Endothelial cell of umbilical vein (primary cell): ENCODE data around the gene SPIB. TPM values are rescaled to one million over a fixed set of nuclear protein-coding genes. Genes with fewer than 3 reads are reported as not detected.

ENCODE experiments used
- BruUV-seq: library from RNA; stranded (reverse); fragments of 400-500 nt; replicated peaks from 2 replicates; lab custom pipeline; 2021; lab: Mats Ljungman, UMichigan
- CTCF ChIA-PET: fragments of 300-600, 350-600 bp; sonication (Branson Sonifier 250); formaldehyde crosslinking; loops from one replicate; lab custom pipeline; 2021; ENCODE audit warnings: antibody characterized with exemption, inconsistent platforms; lab: Charles Lee
- POLR2A ChIA-PET: fragments of 300-600, 350-600 bp; sonication (Branson Sonifier 250); formaldehyde crosslinking; loops from one replicate; lab custom pipeline; 2021; ENCODE audit warnings: antibody characterized with exemption, inconsistent platforms; lab: Charles Lee
- DNase-seq: peaks from one replicate; pipeline ENCODE4 v3.0.0-alpha.2; 2011; ENCODE audit warnings: low read depth, low spot score
- FAIRE-seq: peaks from 2 replicates; lab custom pipeline; 2011; peaks lifted over from hg19 to GRCh38; lab: Jason Lieb, UNC
- H2AFZ ChIP-seq: 2 replicates; pipeline ENCODE4 v1.6.0; 2012; ENCODE audit warnings: low read depth, low read length, control low read depth, inconsistent platforms
- H3K27ac ChIP-seq: 2 replicates; pipeline ENCODE4 v1.5.1; 2011; ENCODE audit warnings: low read depth, mild to moderate bottlenecking, control low read depth, low read length, moderate library complexity; ENCODE audit not compliant: insufficient read depth
- H3K27me3 ChIP-seq, 2 experiments: 2 replicates each; pipeline versions ENCODE4 v1.6.0 to v1.6.1; 2011; ENCODE audit warnings: low read length in 2 of 2, mixed read lengths in 1 of 2; ENCODE audit not compliant: control insufficient read depth in 2 of 2, insufficient read depth in 2 of 2
- H3K36me3 ChIP-seq, 2 experiments: 2 replicates in 1 of 2; 3 replicates in 1 of 2; pipeline ENCODE4 v1.5.1; 2011; ENCODE audit warnings: low read length in 2 of 2, mild to moderate bottlenecking in 1 of 2, moderate library complexity in 1 of 2; ENCODE audit not compliant: control insufficient read depth in 2 of 2, insufficient read depth in 2 of 2; ENCODE audit errors: extremely low read depth in 1 of 2
- H3K4me1 ChIP-seq: 3 replicates; pipeline ENCODE4 v1.5.1; 2011; ENCODE audit warnings: mild to moderate bottlenecking, low read length; ENCODE audit not compliant: control insufficient read depth, insufficient read depth; ENCODE audit errors: extremely low read depth
- H3K4me2 ChIP-seq: 2 replicates; pipeline ENCODE4 v1.6.1; 2011; ENCODE audit warnings: low read length, control low read depth, mixed read lengths; ENCODE audit not compliant: insufficient read depth
- H3K4me3 ChIP-seq, 3 experiments: fragments of 200-600 bp in 1 of 3; sonication (generic), shearing (Covaris generic) in 1 of 3; replicated peaks in 1 of 3; 2 replicates each; pipeline ENCODE4 v1.5.1; 2011 to 2016; ENCODE audit warnings: control low read depth in 3 of 3, low read length in 3 of 3, mild to moderate bottlenecking in 2 of 3, inconsistent platforms in 1 of 3, low read depth in 1 of 3, moderate library complexity in 1 of 3; ENCODE audit not compliant: insufficient read depth in 1 of 3
- H3K79me2 ChIP-seq: 2 replicates; pipeline ENCODE4 v1.6.0; 2012; ENCODE audit warnings: low read length, inconsistent platforms; ENCODE audit not compliant: control insufficient read depth, insufficient read depth
- H3K9ac ChIP-seq: replicated peaks from 2 replicates; pipeline ENCODE3; 2011; ENCODE audit warnings: low read length, control low read depth; ENCODE audit not compliant: insufficient read depth; ENCODE audit errors: extremely low read depth
- H3K9me1 ChIP-seq: replicated peaks from 3 replicates; pipeline ENCODE4 v1.6.0; 2011; ENCODE audit warnings: mild to moderate bottlenecking, low read length; ENCODE audit not compliant: control insufficient read depth, insufficient read depth; ENCODE audit errors: extremely low read depth
- H3K9me3 ChIP-seq: replicated peaks from 2 replicates; pipeline ENCODE4 v1.5.1; 2012; ENCODE audit warnings: low read length, inconsistent platforms; ENCODE audit not compliant: control insufficient read depth, insufficient read depth
- H4K20me1 ChIP-seq: replicated peaks from 2 replicates; pipeline ENCODE3; 2011; ENCODE audit warnings: mild to moderate bottlenecking, low read length; ENCODE audit not compliant: control insufficient read depth, insufficient read depth; ENCODE audit errors: extremely low read depth
- EZH2 ChIP-seq: IDR thresholded peaks from 2 replicates; pipeline ENCODE4 v1.6.1; 2012; ENCODE audit warnings: borderline replicate concordance, low read depth, mild to moderate bottlenecking, moderate library complexity, low read length, inconsistent platforms; ENCODE audit not compliant: severe bottlenecking
- FOS ChIP-seq: IDR thresholded peaks from 2 replicates; pipeline ENCODE4 v1.6.1; 2011; ENCODE audit warnings: mild to moderate bottlenecking, low read length, moderate library complexity, borderline replicate concordance; ENCODE audit not compliant: insufficient read depth
- GATA2 ChIP-seq: IDR thresholded peaks from 2 replicates; pipeline ENCODE4 v1.7.0; 2011; ENCODE audit warnings: low read depth, mild to moderate bottlenecking, moderate library complexity, mixed read lengths, low read length; ENCODE audit not compliant: insufficient read length, insufficient read depth
- JUN ChIP-seq: IDR thresholded peaks from 2 replicates; pipeline ENCODE4 v1.6.1; 2011; ENCODE audit warnings: borderline replicate concordance, low read depth; ENCODE audit not compliant: insufficient read length, insufficient read depth
- MYC ChIP-seq: IDR thresholded peaks from one replicate; pipeline ENCODE4 v1.6.1; 2011; ENCODE audit warnings: mild to moderate bottlenecking, low read depth, low read length
- POLR2A ChIP-seq: IDR thresholded peaks from 2 replicates; pipeline ENCODE4 v1.6.1; 2012; ENCODE audit warnings: low read depth, mild to moderate bottlenecking, control low read depth, low read length
- dilution Hi-C: fragments of 300-500 bp; cut with MboI; formaldehyde crosslinking; loops from one replicate; pipeline ENCODE4 v1.15.0; 2019; ENCODE audit warnings: low sequenced_read_pairs; ENCODE audit not compliant: extremely low pct_ligation_motif_present
- intact Hi-C: fragments of 100-400 bp; cut with micrococcal nuclease; formaldehyde crosslinking; loops from one replicate; pipeline ENCODE4 v1.10.0; 2022
- polyA plus RNA-seq, 4 experiments: library from polyadenylated mRNA; depleted of rRNA in 3 of 4; stranded (reverse) in 3 of 4; unstranded in 1 of 4; fragments of >200 nt; gene quantifications; 2 replicates each; pipeline versions ENCODE4 v1.2.1 to v1.2.3, GENCODE V29; 2011 to 2012; ENCODE audit warnings: missing spikeins in 1 of 4
- total RNA-seq: library from RNA; stranded (reverse); gene quantifications from 2 replicates; pipeline ENCODE4 v1.2.3, GENCODE V29; 2021
- TF ChIP-seq, protein P1 (sequence below), 2 donors: IDR thresholded peaks; 1 replicate in 1 of 2; 2 replicates in 1 of 2; pipeline ENCODE4 v1.5.1; 2011; ENCODE audit warnings: low read length in 2 of 2, mild to moderate bottlenecking in 2 of 2, moderate library complexity in 2 of 2, control low read depth in 1 of 2, inconsistent platforms in 1 of 2, low read depth in 1 of 2; ENCODE audit not compliant: insufficient read depth in 1 of 2; ENCODE audit errors: extremely low read depth in 1 of 2

Gene SPIB
- total and polyA plus RNA-seq, 2 donors (not counting 3 experiments of a cell fraction or from before 2014, with no cell fraction given): not detected

- FAIRE-seq (no peak), DNase-seq (no peak)
- H4K20me1 ChIP-seq: no peaks in the 10 kb centered on the region
- intact Hi-C loops (no loop called here), dilution Hi-C loops (no loop called here)
- H3K4me3 ChIP-seq: no peak overlapping the region
- H3K79me2 ChIP-seq: no peaks in the 10 kb centered on the region
- no peaks in the 10 kb centered on the region for H3K36me3 ChIP-seq
- TF ChIP-seq, protein P1, sequence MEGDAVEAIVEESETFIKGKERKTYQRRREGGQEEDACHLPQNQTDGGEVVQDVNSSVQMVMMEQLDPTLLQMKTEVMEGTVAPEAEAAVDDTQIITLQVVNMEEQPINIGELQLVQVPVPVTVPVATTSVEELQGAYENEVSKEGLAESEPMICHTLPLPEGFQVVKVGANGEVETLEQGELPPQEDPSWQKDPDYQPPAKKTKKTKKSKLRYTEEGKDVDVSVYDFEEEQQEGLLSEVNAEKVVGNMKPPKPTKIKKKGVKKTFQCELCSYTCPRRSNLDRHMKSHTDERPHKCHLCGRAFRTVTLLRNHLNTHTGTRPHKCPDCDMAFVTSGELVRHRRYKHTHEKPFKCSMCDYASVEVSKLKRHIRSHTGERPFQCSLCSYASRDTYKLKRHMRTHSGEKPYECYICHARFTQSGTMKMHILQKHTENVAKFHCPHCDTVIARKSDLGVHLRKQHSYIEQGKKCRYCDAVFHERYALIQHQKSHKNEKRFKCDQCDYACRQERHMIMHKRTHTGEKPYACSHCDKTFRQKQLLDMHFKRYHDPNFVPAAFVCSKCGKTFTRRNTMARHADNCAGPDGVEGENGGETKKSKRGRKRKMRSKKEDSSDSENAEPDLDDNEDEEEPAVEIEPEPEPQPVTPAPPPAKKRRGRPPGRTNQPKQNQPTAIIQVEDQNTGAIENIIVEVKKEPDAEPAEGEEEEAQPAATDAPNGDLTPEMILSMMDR (IDR thresholded peaks at IDR 0.05; ENCODE audit: extremely low read depth in 1 of 2, insufficient read depth in 1 of 2, low read depth in 1 of 2, low read length in 2 of 2): no peak
- TF ChIP-seq EZH2 (no peak), GATA2 (no peak), JUN (no peak), MYC (no peak), POLR2A (no peak)
- H2AFZ ChIP-seq: no peak overlapping the region
- H3K9me1 ChIP-seq: no peaks in the 10 kb centered on the region
- H3K27ac ChIP-seq: no peak overlapping the region
- no peaks in the 10 kb centered on the region for H3K4me1 ChIP-seq
- H3K9me3 ChIP-seq: no peaks in the 10 kb centered on the region
- no peak overlapping the region for H3K4me2 ChIP-seq
- BruUV-seq: no TSS peak
- no peaks in the 10 kb centered on the region for H3K27me3 ChIP-seq
- no peak overlapping the region for H3K9ac ChIP-seq
- ChIA-PET POLR2A (no interaction called here), CTCF (interaction anchor here (2.8 to 7.4 kb wide), 2 partner anchors 96 to 107 kb away, joined by 17 to 144 read pairs; no protein-coding TSS in a partner anchor)
These were observed 45.6 kb downstream of the SPIB start for GRCh38 chr19:50464348-50464747.

DNA sequence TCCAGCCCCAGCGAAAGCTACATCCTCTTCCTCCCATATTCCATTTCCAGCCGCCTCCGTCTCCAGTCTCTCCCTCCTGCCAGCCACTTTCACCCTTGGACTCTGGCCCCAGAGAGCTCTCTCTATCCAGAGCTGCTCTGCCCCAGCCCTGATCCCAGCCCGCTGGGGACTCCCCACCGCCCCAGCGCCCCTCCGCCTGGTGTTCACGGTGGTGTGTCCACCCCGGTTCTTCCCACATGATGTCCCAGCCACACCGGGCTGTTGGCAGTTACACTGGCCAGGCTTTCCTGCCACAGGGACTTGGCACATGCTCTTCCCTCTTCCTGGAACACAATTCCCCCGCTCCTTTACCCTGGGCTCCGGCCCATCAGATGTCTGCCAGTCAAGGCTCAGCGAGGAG is 46.3 kb downstream of the SPIB start:
- Histone ChIP-seq H3K27me3 (no peaks in the 10 kb centered on the region), H3K79me2 (no peaks in the 10 kb centered on the region), H3K9me1 (no peaks in the 10 kb centered on the region), H3K4me3 (no peak overlapping the region), H3K4me2 (no peak overlapping the region), H3K9ac (no peak overlapping the region), H4K20me1 (no peaks in the 10 kb centered on the region), H3K27ac (no peak overlapping the region), H3K9me3 (no peaks in the 10 kb centered on the region), H3K4me1 (no peaks in the 10 kb centered on the region), H2AFZ (no peak overlapping the region), H3K36me3 (no peaks in the 10 kb centered on the region)
- intact Hi-C loops (no loop called here), dilution Hi-C loops (no loop called here)
- no TSS peak for BruUV-seq
- no peak for FAIRE-seq
- DNase-seq: no peak
- TF ChIP-seq FOS: no peak
- TF ChIP-seq MYC: no peak
- TF ChIP-seq, protein P1 (IDR thresholded peaks at IDR 0.05; ENCODE audit: extremely low read depth in 1 of 2, insufficient read depth in 1 of 2, low read depth in 1 of 2, low read length in 2 of 2): no peak
- TF ChIP-seq POLR2A: no peak
- TF ChIP-seq JUN: no peak
- ChIA-PET POLR2A (no interaction called here), CTCF (interaction anchor here (2.8 to 7.4 kb wide), 2 partner anchors 96 to 108 kb away, joined by 17 to 144 read pairs; no protein-coding TSS in a partner anchor)
